Activated naive CD8-positive, alpha-beta T cell treated with anti-CD3 and anti-CD28 coated beads for 36 hours (primary cell): Measurements from ENCODE around the gene PEF1. TPM values are rescaled to one million over a fixed set of nuclear protein-coding genes. Genes with fewer than 3 reads are reported as not detected.

Experiments used
- DNase-seq: peaks from one replicate; pipeline ENCODE4 v3.0.0; 2021
- H3K27ac Mint-ChIP-seq: one replicate; pipeline ENCODE4 v1.8.0; 2022; ENCODE audit warnings: mild to moderate bottlenecking, moderate library complexity, mixed read lengths
- H3K27me3 Mint-ChIP-seq: one replicate; pipeline ENCODE4 v1.8.0; 2022; ENCODE audit warnings: mild to moderate bottlenecking, mixed read lengths
- H3K36me3 Mint-ChIP-seq: one replicate; pipeline ENCODE4 v1.8.0; 2021; ENCODE audit warnings: mild to moderate bottlenecking, mixed read lengths
- H3K4me1 Mint-ChIP-seq: one replicate; pipeline ENCODE4 v1.8.0; 2021; ENCODE audit warnings: mixed read lengths
- H3K4me3 Mint-ChIP-seq: one replicate; pipeline ENCODE4 v1.8.0; 2022; ENCODE audit warnings: mild to moderate bottlenecking, moderate library complexity, mixed read lengths
- H3K9me3 Mint-ChIP-seq: one replicate; pipeline ENCODE4 v1.8.0; 2022; ENCODE audit warnings: mixed read lengths
- total RNA-seq, 2 experiments: library from RNA; stranded (reverse); gene quantifications; one replicate each; pipeline ENCODE4 v1.2.3, GENCODE V29; 2021

The PEF1 gene
- total RNA-seq, 2 experiments from 2014 or later = 61.4 to 61.6 TPM

DNA sequence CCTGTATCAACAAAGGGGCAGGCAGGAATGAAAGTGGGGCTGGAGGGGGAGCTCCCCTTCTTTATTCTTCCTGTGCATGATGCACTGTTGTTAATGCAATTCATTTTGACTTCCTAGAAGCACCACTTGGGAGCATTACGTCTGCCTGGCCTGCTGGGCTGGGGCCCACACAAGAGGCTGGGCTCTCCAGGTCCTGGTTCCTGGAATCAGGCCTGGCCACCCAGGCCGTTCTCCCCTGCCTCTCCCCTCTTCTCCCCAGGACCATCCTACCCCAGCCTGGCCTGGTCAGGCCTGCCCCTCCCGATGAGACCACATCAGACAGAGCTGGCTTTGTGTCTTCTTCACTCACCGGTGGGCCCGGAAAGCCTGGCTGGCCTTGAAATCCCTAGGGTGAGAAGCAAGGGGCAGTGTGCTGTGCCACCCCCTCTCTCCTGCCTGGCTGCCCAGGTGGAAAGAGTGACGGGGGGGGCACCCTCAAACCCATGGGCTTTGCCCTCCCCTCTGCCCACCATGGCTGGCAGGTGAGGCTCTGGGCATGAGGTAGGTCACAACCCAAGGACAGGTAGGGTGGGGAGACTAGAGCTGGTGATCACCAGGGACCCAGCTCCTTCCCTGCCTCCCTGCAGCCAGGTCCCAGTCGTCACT, 20.7 kb upstream of the PEF1 start:
- Mint-ChIP-seq H3K4me1 (peaks cover 8% of the 10 kb centered on the region), H3K9me3 (no peaks in the 10 kb centered on the region)
- no peak for DNase-seq

GRCh38 chr1:31664528-31664927, 19.9 kb upstream of the PEF1 start:
- Mint-ChIP-seq H3K4me1 (peaks cover under 1% of the 10 kb centered on the region), H3K9me3 (no peaks in the 10 kb centered on the region), H3K27ac (no peak overlapping the region), H3K36me3 (no peaks in the 10 kb centered on the region), H3K4me3 (no peak overlapping the region), H3K27me3 (no peaks in the 10 kb centered on the region)
- no peak for DNase-seq

More for the DNA sequence above, 20.7 kb upstream of the PEF1 start:
- H3K4me3 Mint-ChIP-seq = no peak overlapping the region
- peaks cover 4% of the 10 kb centered on the region for H3K27me3 Mint-ChIP-seq
- H3K36me3 Mint-ChIP-seq = no peaks in the 10 kb centered on the region
- no peak overlapping the region for H3K27ac Mint-ChIP-seq

- peak; percentile 55 for DNase-seq
These were observed 19.2 kb upstream of the PEF1 start for GRCh38 chr1:31663622-31664452.

DNA sequence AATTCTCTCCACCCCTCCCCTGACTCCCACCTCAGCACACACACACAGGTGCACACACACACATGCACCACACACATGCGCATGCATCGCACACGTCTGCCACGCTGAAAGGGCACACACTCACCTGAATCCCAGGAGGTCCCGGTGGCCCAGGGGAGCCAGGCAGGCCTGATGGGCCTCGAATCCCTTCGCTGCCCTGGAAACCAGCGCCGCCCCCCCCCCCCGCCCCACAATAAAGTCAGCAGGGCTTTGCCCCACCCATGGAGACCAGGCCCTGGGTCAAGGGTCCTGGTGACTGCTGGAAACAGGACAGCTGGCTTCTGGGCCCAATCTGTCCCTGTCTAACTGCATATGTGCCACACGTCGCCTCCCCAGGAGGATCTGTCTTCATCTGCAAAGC, 17.8 kb upstream of the PEF1 start:
- H3K27me3 Mint-ChIP-seq = no peaks in the 10 kb centered on the region
- no peaks in the 10 kb centered on the region for H3K9me3 Mint-ChIP-seq
- H3K4me3 Mint-ChIP-seq = no peak overlapping the region

More at GRCh38 chr1:31663622-31664452, 19.2 kb upstream of the PEF1 start:
- Mint-ChIP-seq H3K27me3 (no peaks in the 10 kb centered on the region), H3K27ac (no peak overlapping the region), H3K9me3 (no peaks in the 10 kb centered on the region), H3K4me1 (no peaks in the 10 kb centered on the region), H3K4me3 (no peak overlapping the region), H3K36me3 (no peaks in the 10 kb centered on the region)

GRCh38 chr1:31661856-31662255, 17.2 kb upstream of the PEF1 start:
- H3K36me3 Mint-ChIP-seq = no peaks in the 10 kb centered on the region
- no peak overlapping the region for H3K4me3 Mint-ChIP-seq
- H3K4me1 Mint-ChIP-seq = no peaks in the 10 kb centered on the region
- H3K9me3 Mint-ChIP-seq = no peaks in the 10 kb centered on the region
- H3K27ac Mint-ChIP-seq = no peak overlapping the region
- DNase-seq = no peak
- H3K27me3 Mint-ChIP-seq = no peaks in the 10 kb centered on the region

More for the DNA sequence above, 17.8 kb upstream of the PEF1 start:
- no peak overlapping the region for H3K27ac Mint-ChIP-seq
- no peak for DNase-seq
- no peaks in the 10 kb centered on the region for H3K36me3 Mint-ChIP-seq
- H3K4me1 Mint-ChIP-seq = no peaks in the 10 kb centered on the region

- Mint-ChIP-seq H3K4me1 (no peaks in the 10 kb centered on the region), H3K27ac (no peak overlapping the region), H3K9me3 (no peaks in the 10 kb centered on the region), H3K36me3 (no peaks in the 10 kb centered on the region), H3K4me3 (no peak overlapping the region), H3K27me3 (no peaks in the 10 kb centered on the region)
- no peak for DNase-seq
These were observed 16.3 kb upstream of the PEF1 start for GRCh38 chr1:31660871-31661455.

DNA sequence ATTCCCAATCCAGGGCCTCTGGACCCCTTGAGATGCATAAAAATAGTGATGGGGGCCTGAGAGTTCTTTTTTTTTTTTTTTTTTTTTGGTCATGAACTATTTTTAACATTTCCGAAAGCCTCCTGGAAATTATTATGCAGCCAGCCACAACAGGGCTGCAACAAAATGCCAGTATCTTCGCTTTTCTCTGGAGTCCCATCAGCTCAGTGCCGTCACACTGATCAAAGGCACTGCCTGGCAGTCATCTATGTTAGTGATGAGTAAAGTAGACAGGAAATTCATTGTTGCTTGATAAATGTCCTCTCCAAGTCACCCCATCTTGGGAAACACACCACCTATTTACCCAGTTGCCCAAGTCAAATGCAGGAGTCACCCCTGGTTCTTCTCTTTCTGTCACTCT, 15.2 kb upstream of the PEF1 start:
- Mint-ChIP-seq H3K27me3 (no peaks in the 10 kb centered on the region), H3K4me3 (no peak overlapping the region), H3K36me3 (no peaks in the 10 kb centered on the region), H3K4me1 (no peaks in the 10 kb centered on the region), H3K27ac (no peak overlapping the region), H3K9me3 (no peaks in the 10 kb centered on the region)
- no peak for DNase-seq

DNA sequence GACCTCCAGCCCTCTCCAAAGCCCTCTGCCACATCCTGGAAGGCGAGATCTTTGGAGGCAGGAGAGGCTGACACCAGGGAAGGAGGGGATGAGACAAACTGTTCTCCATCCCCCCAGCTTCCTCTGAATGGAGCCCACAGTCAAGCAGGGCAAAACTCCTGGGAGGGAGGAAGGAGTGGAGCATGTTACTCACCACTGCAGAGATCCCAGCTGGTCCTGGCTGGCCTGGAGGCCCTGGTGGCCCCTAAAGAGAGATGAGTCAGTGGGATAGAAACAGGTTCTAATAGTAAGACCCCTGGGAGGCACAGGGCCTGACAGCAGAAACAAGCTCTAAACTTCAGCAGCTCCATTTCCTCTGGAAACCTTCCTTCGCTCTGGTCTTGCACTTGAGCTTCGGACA, 14.0 kb upstream of the PEF1 start:
- H3K9me3 Mint-ChIP-seq = no peaks in the 10 kb centered on the region
- H3K4me1 Mint-ChIP-seq = no peaks in the 10 kb centered on the region
- no peaks in the 10 kb centered on the region for H3K36me3 Mint-ChIP-seq
- no peak overlapping the region for H3K4me3 Mint-ChIP-seq
- no peaks in the 10 kb centered on the region for H3K27me3 Mint-ChIP-seq
- H3K27ac Mint-ChIP-seq = no peak overlapping the region
- no peak for DNase-seq

DNA sequence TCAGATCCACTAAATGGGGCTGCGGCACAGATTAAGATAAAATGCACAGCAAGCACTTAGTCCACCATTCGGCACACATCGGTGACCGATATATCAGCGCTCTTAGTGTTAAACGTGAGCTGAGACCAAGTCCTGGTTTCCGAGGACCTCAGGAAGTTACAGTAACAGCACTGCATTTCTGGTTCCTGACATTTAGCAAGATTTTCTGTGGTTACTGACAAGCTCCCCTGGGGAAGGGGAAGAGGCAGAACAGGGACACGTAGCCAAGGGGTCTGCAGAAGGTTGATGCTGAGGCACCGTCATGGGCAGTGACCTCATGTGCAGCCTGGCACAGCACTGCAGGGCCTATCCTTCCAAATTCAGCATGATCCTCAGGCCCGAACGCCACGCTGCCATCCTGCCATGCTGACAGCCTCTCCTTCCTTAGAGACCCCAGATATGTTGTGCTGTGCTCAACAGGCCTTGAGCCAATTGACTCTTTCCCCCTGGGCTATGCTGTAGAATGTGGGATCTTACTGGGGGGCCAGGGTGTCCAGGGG, 13.4 kb upstream of the PEF1 start:
- H3K27me3 Mint-ChIP-seq = no peaks in the 10 kb centered on the region
- no peaks in the 10 kb centered on the region for H3K4me1 Mint-ChIP-seq
- H3K9me3 Mint-ChIP-seq = no peaks in the 10 kb centered on the region
- no peak for DNase-seq
- H3K4me3 Mint-ChIP-seq = no peak overlapping the region
- no peak overlapping the region for H3K27ac Mint-ChIP-seq
- H3K36me3 Mint-ChIP-seq = no peaks in the 10 kb centered on the region

DNA sequence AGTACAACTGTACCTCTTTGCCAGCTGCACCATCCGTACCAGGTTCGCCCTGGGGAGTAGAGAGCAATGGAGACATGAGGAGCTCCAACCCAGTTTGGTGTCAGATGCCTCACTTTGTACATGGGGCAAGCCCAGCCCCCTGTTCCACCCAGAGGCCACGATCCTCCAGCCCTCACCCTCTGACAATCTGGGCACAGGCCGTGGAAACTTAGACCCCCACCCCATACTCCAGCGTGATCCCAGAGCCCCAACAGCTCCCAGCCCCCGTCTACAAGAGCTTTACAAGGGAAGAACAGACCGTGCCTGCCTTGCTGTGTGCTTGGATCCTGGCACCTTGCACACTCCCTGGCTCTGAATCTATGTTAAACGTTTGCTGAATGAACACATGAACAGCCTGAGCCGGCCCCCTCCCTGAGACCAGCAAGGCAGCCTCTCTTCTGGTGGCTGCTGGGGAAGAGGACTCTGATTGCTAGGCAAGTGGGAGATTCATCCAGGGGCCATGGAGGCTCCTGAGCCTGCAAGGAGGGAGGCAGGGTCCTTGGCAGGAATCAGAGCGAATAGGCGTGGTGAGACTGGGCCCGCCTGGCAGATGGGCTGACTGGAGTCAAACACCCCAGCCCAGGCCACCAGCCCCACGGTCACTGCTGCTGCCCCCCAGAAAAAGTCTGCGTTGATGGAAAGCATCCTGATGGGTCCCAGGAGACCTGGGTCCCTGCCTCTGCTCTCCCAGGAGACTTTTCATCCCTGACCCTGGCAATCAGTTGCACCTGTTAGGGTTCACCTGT, 12.5 kb upstream of the PEF1 start:
- Mint-ChIP-seq H3K4me3 (no peak overlapping the region), H3K27ac (no peak overlapping the region), H3K27me3 (no peaks in the 10 kb centered on the region), H3K4me1 (no peaks in the 10 kb centered on the region), H3K9me3 (no peaks in the 10 kb centered on the region), H3K36me3 (no peaks in the 10 kb centered on the region)
- no peak for DNase-seq

DNA sequence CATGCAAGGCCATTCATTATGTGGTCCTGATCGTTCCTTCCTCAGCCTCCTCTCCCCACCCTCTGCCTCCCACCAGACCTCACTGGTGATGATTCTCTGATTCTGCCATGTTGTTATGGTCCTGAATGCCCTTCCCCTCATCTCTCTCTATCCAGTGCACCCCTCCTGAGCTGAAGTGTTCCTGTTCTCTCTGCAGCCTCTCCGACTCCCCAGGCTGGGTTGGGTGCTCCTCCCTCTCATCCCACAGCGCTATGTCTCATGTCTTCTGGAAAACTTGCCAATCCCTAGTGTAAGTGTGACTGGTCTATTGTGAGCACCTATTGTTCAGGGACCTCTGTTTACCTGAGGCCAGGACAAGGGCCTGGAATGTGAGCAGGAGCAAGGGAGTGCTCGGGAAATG, 11.1 kb upstream of the PEF1 start:
- Mint-ChIP-seq H3K9me3 (no peaks in the 10 kb centered on the region), H3K4me1 (no peaks in the 10 kb centered on the region)

GRCh38 chr1:31655104-31655503, 10.4 kb upstream of the PEF1 start:
- DNase-seq = no peak
- no peaks in the 10 kb centered on the region for H3K36me3 Mint-ChIP-seq
- H3K27me3 Mint-ChIP-seq = no peaks in the 10 kb centered on the region
- no peaks in the 10 kb centered on the region for H3K9me3 Mint-ChIP-seq
- H3K4me1 Mint-ChIP-seq = no peaks in the 10 kb centered on the region
- no peak overlapping the region for H3K4me3 Mint-ChIP-seq
- H3K27ac Mint-ChIP-seq = no peak overlapping the region

More for the DNA sequence above, 11.1 kb upstream of the PEF1 start:
- Mint-ChIP-seq H3K36me3 (no peaks in the 10 kb centered on the region), H3K4me3 (no peak overlapping the region), H3K27me3 (no peaks in the 10 kb centered on the region), H3K27ac (no peak overlapping the region)
- DNase-seq = no peak

DNA sequence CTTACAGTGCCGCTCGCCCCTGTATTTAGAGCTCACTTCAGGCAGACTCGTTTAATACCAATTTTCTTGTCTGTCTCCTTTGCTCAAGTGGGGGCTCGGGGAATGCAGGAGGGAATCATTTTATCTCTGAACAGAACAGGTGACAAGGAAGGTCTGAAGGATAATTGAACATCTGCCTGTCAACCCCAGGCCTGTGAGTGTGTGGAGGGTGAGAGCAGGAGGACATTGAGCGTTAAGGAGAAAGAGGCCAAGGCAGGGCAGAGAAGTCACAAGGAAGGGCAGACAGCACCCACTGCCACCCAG, 9.7 kb upstream of the PEF1 start:
- no peaks in the 10 kb centered on the region for H3K9me3 Mint-ChIP-seq
- no peaks in the 10 kb centered on the region for H3K36me3 Mint-ChIP-seq
- no peaks in the 10 kb centered on the region for H3K27me3 Mint-ChIP-seq
- no peaks in the 10 kb centered on the region for H3K4me1 Mint-ChIP-seq
- H3K4me3 Mint-ChIP-seq = no peak overlapping the region
- DNase-seq = no peak
- no peak overlapping the region for H3K27ac Mint-ChIP-seq

GRCh38 chr1:31653717-31654473, 9.2 kb upstream of the PEF1 start:
- no peaks in the 10 kb centered on the region for H3K4me1 Mint-ChIP-seq
- H3K9me3 Mint-ChIP-seq = no peaks in the 10 kb centered on the region
- no peak overlapping the region for H3K4me3 Mint-ChIP-seq
- no peaks in the 10 kb centered on the region for H3K36me3 Mint-ChIP-seq
- H3K27ac Mint-ChIP-seq = no peak overlapping the region
- no peaks in the 10 kb centered on the region for H3K27me3 Mint-ChIP-seq
- no peak for DNase-seq
